ENCODE data around the gene SH3RF2.

SH3RF2 gene

DNA sequence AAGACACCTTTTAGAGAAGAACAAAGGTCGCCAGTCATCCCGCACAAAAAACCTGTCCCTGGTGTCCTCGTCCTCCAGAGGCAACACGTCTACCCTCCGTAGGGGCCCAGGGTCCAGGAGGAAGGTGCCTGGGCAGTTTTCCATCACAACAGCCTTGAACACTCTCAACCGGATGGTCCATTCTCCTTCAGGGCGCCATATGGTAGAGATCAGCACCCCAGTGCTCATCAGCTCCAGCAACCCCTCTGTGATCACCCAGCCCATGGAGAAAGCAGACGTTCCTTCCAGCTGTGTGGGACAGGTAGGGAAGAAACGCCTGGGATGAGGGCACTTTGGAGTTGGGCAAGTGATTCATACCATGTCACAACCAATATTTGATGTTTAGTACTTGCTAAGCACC is 77.4 kb downstream of the SH3RF2 start:
- DNase-seq, result no peak

DNA sequence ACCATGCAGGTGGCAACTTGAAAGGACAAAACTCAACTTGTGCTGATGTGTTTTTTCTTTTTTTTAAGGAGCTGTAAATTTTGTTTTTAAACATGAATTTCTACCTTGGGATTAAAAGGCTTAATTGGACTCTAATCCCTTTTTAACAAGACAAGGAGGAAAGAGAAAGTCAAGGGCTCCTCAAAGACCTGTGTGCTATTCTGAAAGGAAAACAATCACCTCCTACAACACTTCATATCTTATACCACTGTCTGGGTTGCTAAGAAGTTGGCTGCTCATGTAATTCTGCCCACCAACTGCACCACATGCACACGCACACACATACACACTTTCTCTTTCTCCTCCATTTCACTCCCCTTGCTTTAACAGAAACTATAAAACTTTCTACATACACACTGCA is 78.6 kb downstream of the SH3RF2 start:
- no peak for DNase-seq

DNA sequence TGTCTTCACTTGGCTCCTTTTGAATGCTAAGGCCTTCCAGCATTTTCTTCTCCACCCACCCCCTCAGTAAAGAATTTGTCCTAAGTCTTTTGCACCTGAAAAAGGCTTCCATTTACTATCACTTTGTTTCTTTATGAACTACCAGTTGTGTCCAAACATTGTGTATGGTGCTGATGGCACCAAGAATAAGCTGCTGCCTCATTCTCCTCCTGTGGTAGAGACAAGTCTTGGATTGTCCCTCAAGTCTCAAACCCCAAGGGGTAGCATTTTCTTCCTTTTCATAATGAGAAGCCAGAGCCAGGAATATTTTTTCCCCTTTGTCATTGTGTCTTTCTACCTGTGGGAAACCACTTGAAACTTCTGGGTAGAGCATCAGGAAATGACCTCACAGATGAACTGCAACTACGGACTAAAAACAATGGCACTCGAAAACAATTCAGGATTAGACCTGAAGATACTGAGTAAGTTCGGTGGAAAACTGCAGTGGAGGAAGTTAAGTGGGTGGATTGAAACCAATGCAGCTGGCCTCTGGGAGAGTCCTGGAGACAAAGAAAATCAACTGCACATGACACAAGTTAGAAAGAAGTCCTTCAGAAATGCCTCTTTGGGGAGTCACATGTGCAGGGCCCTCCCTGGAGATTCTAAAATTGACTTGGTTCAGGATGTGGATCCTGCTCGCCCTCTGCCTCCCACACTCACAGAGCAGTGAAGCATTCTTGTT is 80.5 kb downstream of the SH3RF2 start:
- DNase-seq, result no peak

DNA sequence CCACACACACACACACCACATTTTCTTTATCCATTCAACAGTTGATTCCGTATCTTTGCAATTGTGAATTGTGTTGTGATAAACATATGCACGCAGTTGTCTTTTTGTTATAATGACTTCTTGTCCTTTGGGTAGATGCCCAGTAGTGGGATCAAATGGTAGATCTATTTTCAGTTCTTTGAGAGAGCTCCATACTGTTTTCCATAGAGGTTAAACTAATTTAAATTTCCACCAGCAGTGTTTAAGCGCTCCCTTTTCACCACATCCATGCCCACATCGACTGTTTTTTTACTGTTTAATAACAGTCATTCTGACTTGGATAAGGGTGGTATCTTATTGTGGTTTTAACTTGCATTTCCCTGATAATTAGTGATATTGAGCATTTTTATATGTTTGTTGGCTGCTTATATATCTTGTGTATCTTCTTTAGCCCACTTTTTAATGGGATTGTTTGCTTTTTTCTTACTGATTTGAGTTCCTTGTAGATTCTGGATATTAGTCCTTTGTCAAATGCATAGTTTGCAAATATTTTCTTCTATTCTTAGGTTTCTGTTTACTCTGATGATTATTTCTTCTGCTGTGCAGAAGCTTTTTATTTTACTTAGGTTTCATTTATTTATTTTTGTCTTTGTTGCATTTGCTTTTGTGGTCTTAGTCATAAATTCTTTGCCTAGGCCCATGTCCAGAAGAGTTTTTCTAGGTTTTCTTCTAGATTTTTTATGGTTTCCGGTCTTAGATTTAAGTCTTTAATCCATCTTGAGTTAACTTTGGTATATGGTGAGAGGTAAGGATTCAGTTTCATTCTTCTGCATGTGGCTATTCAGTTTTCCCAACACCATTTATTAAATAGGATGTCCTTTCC is 82.4 kb downstream of the SH3RF2 start:
- DNase-seq, result no peak

DNA sequence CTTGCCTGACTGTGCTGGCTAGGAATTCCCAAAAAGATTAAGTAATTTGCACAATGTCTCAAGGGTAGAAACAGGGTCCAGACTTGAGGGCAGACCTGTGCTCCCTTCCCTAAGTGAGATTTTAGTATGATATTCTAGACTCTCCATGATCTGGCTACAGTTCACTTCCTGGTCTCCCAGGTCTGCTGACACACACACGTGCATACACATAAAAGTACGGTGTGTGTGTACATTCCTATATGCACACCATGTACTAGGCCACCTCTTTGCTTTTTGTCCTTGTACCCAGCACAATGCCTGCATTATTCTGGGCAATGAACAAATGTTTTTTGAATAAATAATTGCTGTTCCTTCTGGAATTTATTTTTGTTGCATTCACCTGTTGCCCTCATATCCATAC is 83.7 kb downstream of the SH3RF2 start:
- DNase-seq, result no peak

DNA sequence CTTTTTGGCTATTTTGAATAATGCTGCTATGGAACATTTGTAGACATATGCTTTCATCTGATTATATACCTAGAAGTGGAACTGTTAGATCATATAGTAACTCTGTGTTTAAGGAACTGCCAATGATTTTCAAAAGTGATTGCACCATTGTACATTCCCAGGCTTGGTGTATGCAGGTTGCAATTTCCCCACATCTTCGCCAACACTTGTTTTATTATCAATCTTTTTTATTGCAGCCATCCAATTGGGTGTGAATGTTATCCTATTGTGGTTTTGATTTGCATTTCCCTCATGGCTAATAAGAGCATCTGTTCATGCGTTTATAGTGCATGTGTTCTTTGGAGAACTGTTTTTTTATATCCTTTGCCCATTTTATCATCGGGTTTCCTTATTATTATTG is 87.7 kb downstream of the SH3RF2 start:
- no peak for DNase-seq

DNA sequence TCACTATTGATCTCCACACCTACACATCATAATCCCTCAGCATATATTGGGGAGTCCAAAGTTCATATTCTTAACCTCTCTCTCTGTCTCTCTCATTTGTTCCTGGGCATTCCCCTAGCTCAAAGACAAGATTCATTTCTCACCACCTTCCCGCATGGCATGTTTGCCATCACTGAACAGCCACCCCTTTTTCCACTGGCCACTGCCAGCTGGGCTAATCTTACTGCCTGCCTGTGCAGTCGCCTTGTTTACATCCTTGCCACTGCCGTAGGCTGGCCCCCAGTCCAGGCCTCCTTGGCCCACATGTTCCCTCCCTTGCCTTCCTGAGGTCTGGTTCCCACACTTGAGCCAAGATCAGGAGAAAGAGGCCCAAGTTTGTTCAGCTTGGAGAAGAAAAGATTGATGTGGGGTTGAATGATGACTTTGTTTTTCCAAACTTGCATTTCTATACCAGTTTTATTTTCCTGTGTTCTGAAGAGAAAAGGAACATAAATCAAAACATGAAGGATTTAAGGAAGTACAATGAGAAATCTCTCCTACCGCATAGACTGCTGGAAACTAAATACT is 88.8 kb downstream of the SH3RF2 start:
- DNase-seq, result no peak

DNA sequence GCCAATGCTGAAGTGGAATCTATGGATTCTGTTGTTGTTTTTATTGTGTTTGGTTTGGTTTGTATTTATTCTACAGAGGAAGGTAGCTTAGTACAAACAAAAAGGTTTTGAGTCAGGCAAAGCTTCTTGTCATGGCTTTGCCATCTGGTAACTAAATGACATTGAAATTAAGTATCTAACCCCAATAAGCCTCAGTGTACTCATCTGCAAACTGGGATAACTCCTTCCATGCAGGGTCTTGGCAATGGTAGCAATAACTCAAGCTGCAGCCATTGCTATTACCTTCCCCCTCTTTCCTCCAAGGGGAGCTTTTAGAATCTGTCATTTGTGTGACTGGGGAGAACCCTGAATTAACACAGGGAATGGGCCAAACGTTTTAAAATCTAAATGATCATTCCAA is 89.3 kb downstream of the SH3RF2 start:
- no peak for DNase-seq

DNA sequence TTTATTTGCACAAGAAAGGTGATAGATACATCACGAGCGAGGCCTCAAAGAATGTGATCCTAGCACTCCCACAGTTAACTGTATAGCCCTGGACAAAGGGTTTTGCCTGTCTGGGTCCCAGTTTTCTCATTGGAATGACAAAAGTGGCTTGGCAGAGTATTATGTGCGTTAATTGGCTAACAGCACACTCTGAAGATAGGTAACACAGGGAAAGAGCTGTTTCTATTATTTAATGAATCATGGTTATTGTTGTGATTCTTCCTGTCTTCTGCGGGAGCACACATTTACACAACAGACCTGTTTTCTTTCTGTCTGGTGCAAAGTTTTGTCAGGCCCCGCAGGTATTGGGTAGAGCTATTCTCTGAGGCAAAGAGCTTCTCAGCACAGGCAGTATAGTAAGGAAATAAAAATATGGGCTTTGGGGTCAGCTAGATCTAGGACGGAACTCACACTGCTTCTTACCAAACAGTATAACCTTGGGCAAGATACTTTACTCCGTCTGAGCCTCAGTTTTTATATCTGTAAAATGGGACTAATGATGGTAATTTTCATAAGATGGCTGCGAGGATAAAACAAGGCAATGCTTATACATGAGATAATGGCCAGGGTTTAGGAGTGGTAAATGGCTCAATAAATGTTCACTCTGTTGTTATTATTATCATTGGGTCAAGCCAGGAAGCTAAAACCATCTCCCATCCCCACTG is 90.1 kb downstream of the SH3RF2 start:
- no peak for DNase-seq

DNA sequence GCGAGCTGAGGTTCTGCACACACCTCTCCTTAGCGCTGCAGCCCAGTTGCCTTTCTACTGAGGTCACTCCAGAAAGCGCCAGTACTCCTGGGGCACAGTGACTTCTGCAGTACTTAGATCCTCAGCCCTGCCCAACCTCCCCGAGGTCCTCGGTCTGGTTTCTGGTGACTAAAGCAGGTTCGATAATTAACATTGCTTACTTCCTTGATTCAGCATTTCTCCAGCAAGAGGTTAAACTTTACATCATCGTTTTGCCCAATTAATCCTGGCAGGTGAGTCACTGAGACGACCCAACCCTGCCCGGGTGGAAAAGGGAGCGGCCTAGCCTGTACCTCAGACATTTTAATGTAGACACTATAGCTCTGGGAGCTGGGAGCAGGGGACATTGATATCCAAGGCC is 91.4 kb downstream of the SH3RF2 start:
- no peak for DNase-seq

DNA sequence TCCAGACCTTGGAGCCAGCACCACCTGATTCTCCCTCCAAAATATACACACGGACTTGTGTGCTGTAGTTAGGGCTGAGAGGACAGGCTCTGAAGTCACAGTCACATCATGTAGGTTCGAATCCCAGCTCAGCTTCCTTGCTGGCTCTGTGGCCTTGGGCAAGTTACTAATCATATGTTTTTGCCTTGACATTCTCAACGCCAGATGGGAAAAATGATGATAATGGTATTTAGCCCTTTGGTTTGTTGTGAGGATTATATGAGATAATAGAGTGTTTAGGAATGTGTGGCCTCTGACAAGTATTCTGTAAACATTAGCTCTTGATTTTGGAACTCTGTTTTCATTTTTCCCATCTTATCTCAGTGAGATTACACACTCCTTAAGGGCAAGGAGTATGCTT is 96.5 kb downstream of the SH3RF2 start:
- no peak for DNase-seq

DNA sequence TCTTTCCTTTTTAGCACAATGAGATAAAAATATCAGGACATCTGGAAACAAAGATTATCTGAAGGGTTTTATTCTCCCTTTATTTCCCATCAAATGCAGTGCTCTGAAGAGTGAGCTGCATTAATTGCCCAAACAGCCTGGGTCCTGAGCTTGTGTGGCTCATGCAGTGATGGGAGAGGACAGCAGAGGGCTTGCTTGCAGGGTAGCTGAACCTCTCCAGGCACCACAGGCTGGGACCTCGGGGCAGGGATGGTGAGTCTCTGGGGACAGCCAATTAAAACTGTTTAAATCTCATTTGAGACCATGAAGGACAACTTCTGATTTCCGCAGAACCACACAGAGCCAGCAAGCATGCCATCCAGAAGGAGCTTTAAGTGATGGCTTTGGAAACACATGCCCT is 97.7 kb downstream of the SH3RF2 start:
- no peak for DNase-seq

DNA sequence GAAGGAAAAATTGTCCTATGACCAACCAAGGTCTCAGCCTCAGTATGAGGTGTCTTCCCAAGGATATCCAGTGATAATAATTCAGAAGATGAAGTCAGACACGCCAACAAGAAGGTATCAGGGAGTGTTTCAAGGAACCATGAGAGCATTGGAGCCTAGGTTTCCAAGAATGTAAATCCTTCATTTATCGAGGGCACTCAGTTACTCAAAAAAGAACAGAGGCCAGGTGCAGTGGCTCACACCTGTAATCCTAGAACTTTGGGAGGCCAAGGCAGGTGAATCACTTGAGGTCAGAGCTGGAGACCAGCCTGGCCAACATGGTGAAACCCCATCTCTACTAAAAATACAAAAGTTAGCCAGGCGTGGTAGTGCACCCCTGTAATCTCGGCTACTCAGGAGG is 98.2 kb downstream of the SH3RF2 start:
- no peak for DNase-seq

DNA sequence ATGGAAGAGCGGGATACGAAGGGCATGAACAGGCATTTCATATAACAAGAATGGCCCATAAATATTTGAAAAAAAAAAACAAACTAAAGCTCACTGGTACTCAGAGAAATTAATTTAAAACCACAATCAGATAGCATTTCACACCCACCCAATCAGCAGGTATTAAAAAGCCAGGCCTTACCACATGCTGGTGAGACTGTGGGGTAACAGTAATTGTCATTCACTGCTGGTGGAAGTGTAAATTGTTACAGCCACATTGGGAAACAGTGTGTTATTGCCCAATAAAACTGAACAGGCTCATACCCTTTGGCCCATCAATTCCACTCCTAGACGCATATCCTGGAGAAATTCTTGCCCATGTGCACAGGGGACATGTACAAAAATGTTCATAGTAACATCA is 103.0 kb downstream of the SH3RF2 start:
- no peak for DNase-seq

DNA sequence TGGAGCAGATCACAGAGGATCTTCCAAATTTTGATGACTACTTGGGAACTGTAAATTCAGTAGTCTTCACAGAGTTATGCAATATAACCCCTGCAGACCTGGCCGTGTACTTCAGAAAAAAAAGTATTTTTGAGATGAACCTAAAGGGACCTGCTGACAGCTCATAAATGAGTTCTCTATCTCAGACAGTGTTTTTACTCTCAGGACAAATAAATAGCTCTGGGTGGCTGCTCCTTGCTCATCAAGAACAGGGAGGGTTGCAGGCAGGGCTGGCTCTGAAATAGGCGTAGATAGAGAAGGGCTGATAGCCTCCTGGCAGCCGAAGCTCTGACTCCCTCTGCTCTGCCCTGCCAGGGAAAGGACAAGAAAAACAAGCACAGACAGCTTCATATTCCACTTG is 104.1 kb downstream of the SH3RF2 start:
- DNase-seq, result no peak

DNA sequence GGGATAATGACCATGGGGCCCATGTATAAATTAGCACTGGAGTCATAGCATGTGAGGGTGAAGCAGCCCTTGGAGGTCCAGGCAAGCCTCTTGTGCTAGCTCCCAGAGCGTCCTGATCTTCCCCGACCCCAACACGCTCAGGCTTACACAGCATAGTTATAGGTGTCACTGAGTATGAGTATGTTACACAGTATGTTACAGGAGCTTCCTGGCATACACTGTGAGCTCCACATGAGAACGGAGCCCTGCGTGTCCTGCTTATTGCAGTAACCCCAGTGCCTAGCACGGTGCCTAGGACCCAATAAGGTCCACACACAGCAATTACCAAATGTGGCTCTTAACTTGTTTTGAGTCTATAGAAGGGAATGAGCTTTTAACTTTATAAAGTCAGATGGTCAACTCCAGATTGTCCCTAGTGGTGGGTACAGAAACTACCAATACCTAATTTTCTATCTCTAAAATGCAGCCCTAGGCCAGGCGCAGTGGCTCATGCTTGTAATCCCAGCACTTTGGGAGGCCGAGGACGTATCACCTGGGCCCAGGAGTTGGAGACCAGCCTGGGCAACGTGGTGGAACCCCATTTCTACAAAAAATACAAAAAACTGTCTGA is 104.9 kb downstream of the SH3RF2 start:
- DNase-seq, result no peak

DNA sequence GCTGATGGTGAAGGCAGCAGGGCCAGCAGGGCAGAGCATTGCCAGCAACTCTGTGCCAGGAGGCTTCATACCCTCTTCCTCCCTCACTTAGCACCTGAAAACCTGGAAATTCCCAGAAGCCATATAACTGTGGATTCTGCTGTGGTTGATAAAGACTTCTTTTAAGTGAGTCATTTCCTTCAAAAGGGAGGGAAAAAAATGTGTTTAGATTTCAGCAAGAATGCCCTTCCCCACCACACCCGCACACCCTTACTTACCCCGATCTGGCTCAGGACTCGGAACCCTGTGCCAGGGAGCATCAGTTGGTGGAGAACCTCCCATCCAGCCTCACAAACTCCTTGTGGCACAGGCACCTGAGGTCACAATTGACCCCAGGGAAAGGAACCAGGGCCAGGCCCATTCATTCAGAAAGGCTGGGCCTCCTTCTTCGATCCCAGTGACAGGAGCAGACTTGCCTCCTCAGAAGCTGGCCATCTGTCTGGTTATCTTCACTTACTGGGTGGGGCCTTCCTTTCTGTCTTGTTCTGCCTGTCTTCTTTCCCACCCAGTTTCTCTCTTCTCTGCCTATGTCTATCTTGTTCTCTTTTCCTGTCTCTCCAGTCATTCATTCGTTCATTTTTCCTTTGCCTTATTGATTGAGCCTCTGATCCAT is 106.4 kb downstream of the SH3RF2 start:
- no peak for DNase-seq

DNA sequence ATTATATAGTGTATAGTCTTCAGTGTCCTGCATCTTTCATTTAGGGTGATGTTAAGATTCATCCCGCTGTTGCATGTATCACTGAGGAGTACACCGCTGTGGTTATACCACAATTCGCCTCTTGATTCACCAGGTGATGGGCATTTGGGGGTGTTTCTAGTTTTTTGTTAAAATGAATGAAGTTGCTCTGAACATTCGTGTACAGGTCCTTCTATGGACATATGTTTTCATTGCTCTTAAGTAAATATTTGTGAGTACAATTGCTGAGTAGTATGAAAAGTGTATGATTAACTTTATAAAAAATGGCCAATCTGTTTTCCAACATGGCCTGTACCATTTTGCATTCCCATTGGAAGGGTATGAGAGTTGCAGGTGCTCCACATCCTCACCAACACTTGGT is 107.3 kb downstream of the SH3RF2 start:
- no peak for DNase-seq

DNA sequence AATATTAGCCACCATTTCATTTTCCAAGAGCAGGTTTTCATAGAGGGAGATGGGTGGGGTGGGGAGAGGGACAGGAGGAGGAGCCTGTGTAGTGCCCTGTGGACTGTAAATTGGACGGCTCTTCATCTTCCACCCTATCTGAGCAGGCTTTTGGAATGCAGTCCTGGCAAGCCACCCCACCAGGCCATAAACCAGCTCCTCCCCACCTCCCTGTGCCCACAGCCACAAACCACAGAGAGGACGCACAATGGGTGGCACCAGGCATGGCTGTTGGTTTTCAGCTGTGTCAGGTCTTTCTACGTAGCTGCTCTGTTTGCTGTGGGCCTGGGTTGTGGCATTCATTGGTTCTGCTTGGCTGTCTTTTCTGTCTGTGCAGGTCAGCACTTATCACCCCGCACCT is 111.0 kb downstream of the SH3RF2 start:
- no peak for DNase-seq

DNA sequence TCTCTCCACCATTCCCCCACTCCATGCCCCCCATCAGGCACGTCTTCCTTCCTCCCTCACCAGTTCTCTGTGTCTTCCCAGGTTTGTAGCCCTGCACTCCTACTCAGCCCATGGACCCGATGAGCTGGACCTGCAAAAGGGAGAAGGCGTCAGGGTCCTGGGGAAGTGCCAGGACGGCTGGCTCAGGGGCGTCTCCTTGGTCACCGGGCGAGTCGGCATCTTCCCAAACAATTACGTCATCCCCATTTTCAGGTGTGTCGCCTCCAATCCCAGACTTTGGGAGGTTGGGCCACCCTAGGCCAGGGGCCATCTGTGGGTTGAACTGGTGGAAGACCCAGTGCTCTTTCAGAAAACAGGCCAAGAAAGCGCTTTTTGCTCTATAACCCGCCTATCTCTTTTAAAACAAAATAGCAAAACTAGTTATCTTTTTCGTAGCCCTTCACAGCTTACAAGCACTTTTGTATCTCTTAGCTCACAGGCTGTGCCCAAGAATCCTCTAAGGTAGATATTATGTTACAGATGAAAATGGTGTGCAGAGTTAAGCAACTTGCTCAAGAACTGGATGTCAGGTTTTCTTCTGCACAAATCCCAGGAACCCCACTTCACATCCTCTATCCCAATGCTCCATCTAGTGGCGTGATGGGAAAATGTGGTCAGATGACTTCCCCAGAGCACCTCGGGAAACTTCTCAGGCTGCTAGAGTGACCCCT is 112.8 kb downstream of the SH3RF2 start:
- DNase-seq, result peak; percentile 14

DNA sequence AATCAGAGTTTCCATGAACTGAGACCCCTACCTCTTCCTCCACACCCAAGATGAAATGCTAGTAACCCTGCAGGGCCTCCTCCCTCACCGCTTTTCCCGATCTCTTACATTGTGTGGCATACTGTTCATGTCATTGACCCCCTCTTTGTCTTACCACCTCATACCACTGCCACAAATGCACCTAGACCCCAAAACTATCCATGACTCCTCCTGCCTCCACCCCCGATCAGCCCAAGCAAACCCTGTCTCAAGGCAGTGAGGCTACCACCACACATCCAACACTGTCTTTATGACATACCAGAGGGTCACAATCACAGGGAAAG is 113.3 kb downstream of the SH3RF2 start:
- DNase-seq, result no peak

DNA sequence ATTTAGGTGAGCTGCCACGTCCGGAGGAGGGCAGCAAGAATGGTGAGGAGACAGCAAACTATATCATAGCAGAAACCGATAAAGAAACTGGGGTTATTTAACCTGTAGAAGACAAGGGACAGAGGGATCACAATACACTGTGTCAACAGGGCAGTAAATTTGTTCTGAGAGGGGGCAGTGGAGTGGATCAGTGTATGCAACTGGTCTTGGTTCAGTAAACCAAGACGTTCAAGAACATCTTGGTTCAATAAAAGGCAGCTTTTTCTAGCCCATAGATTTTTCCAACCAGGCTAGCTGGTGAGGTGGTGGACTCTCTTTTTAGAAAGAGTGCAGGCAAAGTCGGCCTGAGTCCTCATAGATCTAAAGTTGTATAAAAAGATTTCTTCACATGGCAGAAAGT is 113.7 kb downstream of the SH3RF2 start:
- no peak for DNase-seq
